CD4-positive, alpha-beta T cell treated with Interleukin-6 for 4 hours (primary cell): Measurements from ENCODE around the gene SCFD1.
A peak's percentile ranks its signal among the peaks of the same experiment; 100 is the strongest.
"Not testable (repeated sequence)": the region's sequence is repeated elsewhere in the genome, so short reads cannot be mapped to it uniquely, and the experiment has no call there.

Experiments
- DNase-seq: peaks from one replicate; pipeline ENCODE4 v3.0.0-alpha.2; 2020; ENCODE audit warnings: mixed read lengths

Gene SCFD1

GRCh38 chr14:30610787-30611343 lies 11.3 kb upstream of the SCFD1 start:
- DNase-seq = peak; percentile 33

DNA sequence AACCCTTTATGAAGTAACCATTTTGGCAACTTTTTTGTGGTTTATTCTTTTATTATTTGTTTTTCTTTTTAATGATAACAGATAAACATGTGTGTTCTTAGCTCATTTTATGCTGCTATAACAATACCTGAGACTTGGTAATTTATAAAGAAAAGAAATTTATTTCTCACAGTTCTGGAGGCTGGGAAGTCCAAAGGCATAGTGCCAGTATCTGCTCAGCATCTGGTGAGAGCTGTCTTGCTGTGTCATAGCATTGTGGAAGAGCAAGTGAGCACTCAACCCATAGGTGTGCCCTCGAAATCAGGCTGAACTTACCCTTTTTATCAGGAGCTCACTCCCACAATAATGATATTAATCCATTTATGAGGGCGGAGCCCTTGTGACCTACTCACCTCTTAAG lies 8.0 kb upstream of the SCFD1 start:
- DNase-seq = no peak

DNA sequence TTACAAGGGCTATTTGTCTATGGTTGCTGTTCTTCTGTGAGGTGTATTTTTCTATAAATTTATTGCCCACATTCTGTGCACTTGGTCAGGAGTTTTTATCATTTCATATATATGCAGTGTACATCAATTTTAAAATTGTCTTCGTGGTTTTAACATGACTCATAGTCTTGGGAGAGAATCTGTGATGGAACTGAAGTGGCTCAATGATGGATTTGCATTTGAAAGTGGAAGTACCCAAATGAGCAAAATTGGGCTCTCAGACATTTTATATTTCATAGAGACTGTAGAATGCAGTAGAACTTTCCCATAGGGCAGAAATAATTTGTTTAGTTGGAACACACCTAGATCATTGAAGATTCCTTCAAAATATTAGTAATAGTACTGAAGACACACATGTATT lies 1.9 kb upstream of the SCFD1 start:
- DNase-seq = no peak

DNA sequence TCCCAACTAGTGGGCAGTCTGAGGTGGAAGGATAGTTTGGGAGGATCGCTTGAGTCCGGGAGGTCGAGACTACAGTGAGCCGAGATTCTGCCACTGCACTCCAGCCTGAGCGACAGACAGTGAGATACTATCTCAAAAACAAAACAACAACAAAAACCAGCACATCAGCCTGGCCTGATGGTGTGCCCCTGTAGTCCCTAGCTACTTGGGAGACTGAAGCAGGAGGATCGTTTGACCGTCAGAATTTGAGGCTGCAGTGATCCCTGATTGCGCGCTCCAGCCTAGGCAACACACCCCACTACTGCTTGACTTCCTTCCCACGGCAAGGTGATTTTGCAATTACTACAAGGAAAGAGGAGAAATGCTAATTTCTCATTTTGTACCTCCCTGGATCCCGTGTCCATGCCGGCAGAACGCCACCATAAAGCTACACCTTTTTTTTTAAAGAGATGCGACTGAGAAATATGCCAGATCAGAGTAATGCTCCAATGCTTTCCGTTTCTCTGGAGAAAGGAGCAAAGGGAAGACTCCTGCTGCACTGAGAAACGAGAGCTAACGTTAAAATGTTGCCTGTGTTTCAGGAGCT lies 672 bp upstream of the SCFD1 start:
- DNase-seq = peak; percentile 5

GRCh38 chr14:30623412-30624131 lies 1.5 kb downstream of the SCFD1 start:
- DNase-seq = no peak

GRCh38 chr14:30624132-30624423 lies 2.0 kb downstream of the SCFD1 start:
- no peak for DNase-seq

GRCh38 chr14:30625533-30625932 lies 3.4 kb downstream of the SCFD1 start:
- DNase-seq = no peak

- not testable (repeated sequence) for DNase-seq
Measured at GRCh38 chr14:30629432-30629831, 7.3 kb downstream of the SCFD1 start.

DNA sequence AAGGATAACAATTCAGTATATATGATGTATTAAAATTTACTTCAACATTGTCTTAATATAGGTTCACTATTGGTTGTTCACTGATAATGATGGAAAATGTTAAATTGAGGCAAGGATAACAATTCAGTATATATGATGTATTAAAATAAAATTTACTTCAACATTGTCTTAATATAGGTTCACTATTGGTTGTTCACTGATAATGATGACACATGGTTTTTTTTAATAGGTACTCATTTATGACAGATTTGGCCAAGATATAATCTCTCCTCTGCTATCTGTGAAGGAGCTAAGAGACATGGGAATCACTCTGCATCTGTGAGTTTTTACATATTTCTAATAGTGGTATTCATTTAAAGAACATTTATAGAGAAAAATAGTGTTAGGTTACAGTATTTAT lies 8.1 kb downstream of the SCFD1 start:
- no peak for DNase-seq

DNA sequence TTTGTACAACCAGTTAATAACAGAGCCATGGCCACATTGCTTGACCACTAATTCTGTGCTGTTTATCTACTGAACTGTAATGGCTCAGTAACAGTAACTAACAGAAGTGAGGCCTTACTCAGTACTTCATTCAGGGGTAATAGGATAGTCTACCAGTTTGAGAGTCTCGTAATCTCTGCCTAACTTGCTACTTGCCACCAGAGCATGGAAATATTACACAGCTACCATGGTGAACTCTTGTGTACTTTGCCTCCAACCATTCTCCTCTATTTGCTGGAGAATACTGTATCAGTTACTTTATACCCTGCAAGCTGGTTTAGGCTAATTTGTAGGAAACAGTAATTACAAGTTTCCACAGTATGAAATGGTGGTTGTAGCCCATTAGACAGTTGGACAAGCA lies 10.6 kb downstream of the SCFD1 start:
- no peak for DNase-seq

GRCh38 chr14:30638926-30639325 lies 16.8 kb downstream of the SCFD1 start:
- no peak for DNase-seq

DNA sequence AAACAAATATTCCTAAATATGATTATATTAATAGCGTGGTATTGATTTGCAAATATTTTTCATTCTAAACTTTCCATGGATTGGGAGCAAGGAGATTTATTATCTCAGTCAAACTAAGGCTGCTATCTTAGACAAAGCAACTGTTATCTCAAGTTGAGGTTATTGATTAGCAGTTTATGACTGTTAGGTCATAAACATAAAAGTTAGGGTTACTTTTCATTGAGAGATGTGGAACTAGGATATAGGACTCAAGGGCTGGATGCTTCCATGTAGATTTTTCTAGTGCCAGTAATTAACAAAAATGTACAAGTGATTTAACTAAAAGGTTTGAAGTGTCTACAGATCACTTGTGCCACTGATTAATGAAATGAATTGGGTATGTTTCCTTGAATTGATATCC lies 19.1 kb downstream of the SCFD1 start:
- no peak for DNase-seq

- DNase-seq = not testable (repeated sequence)
Measured at GRCh38 chr14:30644462-30644861, 22.3 kb downstream of the SCFD1 start.

DNA sequence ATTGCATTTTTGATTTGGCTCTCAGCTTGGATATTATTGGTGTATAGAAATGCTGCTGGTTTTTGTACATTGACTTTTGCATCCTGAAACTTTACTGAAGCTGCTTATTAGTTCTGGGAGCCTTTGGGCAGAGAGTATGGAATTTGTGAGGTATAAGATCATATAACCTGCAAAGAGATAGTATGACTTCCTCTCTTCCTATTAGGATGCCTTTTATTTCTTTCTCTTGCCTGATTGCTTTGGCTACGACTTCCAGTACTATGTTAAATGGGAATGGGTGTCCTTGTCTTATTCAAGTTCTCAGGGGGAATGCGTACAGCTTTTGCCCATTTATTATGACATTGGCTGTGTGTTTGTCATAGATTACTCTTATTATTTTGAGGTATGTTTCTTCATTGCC lies 23.5 kb downstream of the SCFD1 start:
- DNase-seq = no peak

GRCh38 chr14:30648471-30648870 lies 26.4 kb downstream of the SCFD1 start:
- no peak for DNase-seq

DNA sequence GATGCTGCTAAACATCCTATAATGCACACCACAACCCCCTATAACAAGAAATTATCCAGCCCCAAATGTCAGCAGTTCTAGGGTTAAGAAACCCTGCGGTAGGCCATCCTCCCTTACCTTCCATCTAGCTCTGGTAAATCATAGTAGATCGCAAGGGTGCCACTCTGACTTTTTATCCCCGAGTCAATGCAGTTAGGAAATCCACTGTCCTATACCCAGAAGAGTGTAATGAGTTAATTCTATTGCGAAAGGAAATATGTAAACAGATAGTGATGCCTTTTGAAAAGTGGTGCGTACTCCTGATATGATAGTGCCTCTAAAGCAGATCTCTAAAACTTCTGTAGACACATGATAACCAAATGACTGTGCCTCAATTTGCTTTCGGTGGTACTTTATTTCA lies 29.8 kb downstream of the SCFD1 start:
- DNase-seq = no peak

DNA sequence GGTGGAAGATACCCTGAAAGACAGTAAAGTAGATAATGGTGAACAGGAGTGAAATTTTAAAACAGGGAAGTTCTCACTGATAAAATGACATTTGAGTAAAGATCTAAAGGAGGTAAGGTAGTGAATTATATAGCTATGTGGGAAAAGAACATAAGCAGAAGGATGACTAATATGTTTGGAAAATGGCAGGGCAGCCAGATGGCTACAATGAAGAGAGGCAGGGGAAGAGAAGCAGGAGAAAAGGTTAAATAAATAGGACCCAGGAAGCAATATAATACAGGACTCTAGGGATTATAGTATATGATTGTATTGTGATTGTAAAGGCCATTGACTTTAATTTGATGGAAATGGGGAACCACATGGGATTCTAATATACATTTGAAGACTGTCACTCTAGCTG lies 33.0 kb downstream of the SCFD1 start:
- DNase-seq = no peak

DNA sequence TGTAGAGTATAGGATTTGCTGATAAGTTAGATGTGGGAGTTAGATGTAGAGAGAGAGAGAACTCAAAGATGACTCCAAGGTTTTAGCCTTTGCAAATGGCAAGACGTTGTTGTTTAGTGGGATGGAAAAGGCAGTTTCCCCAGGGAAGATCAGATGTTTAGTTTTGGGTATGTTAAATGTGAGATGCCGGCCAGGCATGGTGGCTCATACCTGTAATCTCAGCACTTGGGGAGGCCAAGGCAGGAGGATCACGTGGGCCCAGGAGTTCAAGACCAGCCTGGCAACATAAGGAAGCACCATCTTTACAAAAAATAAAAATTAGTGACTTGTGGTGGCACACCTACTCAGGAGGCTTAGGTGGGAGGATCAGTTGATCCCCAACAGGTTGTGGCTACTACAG lies 33.5 kb downstream of the SCFD1 start:
- DNase-seq = no peak

GRCh38 chr14:30656190-30656632 lies 34.1 kb downstream of the SCFD1 start:
- peak; percentile 39 for DNase-seq

GRCh38 chr14:30657050-30657449 lies 34.9 kb downstream of the SCFD1 start:
- no peak for DNase-seq

DNA sequence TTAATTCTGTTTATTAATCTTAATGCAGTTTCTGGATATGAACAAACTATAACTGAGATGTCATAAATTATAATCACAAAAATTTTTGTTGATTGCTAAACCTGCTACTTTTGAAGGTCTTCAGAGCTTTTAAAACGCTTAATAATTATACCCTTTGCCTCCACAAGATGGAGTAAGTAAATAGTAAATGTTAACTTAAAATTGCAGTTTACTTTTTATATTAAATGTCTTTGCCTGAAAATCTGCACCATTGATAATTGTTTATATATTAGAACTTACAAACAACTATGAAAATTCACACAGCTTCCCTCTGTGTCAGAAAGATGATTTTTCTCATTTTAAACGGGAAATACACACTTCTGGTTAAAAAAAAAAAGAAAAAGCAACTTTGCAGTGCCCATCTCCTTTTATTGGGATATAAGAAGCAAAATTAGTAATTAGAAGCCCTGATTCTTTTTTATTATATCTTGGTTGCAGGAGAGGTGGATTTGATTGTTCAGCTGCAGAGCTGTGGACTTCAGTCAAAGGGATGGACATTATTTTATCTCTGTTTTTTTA lies 35.6 kb downstream of the SCFD1 start:
- no peak for DNase-seq

- DNase-seq = no peak
Measured at GRCh38 chr14:30658645-30659044, 36.5 kb downstream of the SCFD1 start.

DNA sequence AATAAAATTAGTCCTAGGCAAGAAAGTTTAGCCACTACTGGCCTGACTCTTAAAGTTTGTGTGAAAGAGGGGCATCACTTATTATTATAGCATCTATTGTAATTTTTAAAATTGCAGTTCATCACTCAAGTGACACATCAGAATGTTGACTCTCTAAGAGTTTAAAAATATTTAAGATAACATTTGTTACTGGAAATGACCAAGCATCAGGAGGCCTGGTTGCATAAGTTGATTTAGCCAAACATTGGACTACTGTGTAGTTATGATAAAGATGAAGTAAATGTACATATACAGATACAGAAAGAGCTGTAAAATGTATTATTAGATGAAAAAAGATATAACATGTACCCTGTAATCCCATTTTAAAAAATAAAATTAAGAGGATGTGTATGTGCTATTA lies 47.5 kb downstream of the SCFD1 start:
- no peak for DNase-seq

- no peak for DNase-seq
Measured at GRCh38 chr14:30673071-30673470, 51.0 kb downstream of the SCFD1 start.
